SK-N-SH treated with all-trans-retinoic acid at 6 μM for 48 hours (cell line): Measurements from ENCODE around the gene TMEM89.

Experiments used
- ATAC-seq: fragments of 200-7000 bp; cut with Tn5 transposase; 3 replicates; pipeline ENCODE4 v1.9.1; 2020; ENCODE audit warnings: mild to moderate bottlenecking, moderate library complexity
- ARNTL ChIP-seq: fragments of 450-650 bp; formaldehyde crosslinking; IDR thresholded peaks from 2 replicates; pipeline ENCODE4 v1.5.0; 2020; ENCODE audit warnings: low read depth, mild to moderate bottlenecking, moderate library complexity, borderline replicate concordance
- BACH2 ChIP-seq: fragments of 250-450 bp; sonication (Bioruptor Pico); IDR thresholded peaks from 2 replicates; pipeline ENCODE4 v1.9.0; 2021; ENCODE audit warnings: mild to moderate bottlenecking, borderline replicate concordance
- CSDC2 ChIP-seq: fragments of 250-450 bp; sonication (Bioruptor Pico); IDR thresholded peaks from 2 replicates; pipeline ENCODE4 v1.5.0; 2020; ENCODE audit warnings: mild to moderate bottlenecking, moderate library complexity
- CSRNP3 ChIP-seq: fragments of 250-450 bp; sonication (Bioruptor Pico); IDR thresholded peaks from 2 replicates; pipeline ENCODE4 v1.5.1; 2021; ENCODE audit warnings: mild to moderate bottlenecking, moderate library complexity
- ESRRG ChIP-seq: fragments of 250-450 bp; sonication (Bioruptor Pico); IDR thresholded peaks from 2 replicates; pipeline ENCODE4 v1.6.1; 2021; ENCODE audit warnings: mild to moderate bottlenecking
- GLIS3 ChIP-seq: fragments of 250-450 bp; sonication (Bioruptor Pico); IDR thresholded peaks from 2 replicates; pipeline ENCODE4 v1.5.0; 2020; ENCODE audit warnings: mild to moderate bottlenecking, moderate library complexity
- ISL1 ChIP-seq: fragments of 250-450 bp; sonication (Bioruptor Pico); IDR thresholded peaks from 2 replicates; pipeline ENCODE4 v2.1.2; 2022; ENCODE audit warnings: mild to moderate bottlenecking, moderate library complexity
- OSR1 ChIP-seq: fragments of 250-450 bp; sonication (Bioruptor Pico); IDR thresholded peaks from 2 replicates; pipeline ENCODE4 v1.8.0; 2022; ENCODE audit warnings: moderate library complexity, mild to moderate bottlenecking, inconsistent platforms
- PATZ1 ChIP-seq: fragments of 250-450 bp; sonication (Bioruptor Pico); IDR thresholded peaks from 2 replicates; pipeline ENCODE4 v1.8.0; 2020; ENCODE audit warnings: mild to moderate bottlenecking, moderate library complexity, borderline replicate concordance
- PPARA ChIP-seq: fragments of 250-450 bp; sonication (Bioruptor Pico); IDR thresholded peaks from 2 replicates; pipeline ENCODE4 v1.5.0; 2020; ENCODE audit warnings: mild to moderate bottlenecking, borderline replicate concordance
- RARB ChIP-seq: fragments of 250-450 bp; sonication (Bioruptor Pico); IDR thresholded peaks from 2 replicates; pipeline ENCODE4 v1.8.0; 2021; ENCODE audit warnings: mild to moderate bottlenecking, moderate library complexity
- SNAI2 ChIP-seq: fragments of 250-450 bp; sonication (Bioruptor Pico); IDR thresholded peaks from 2 replicates; pipeline ENCODE4 v1.5.0; 2020; ENCODE audit warnings: mild to moderate bottlenecking, moderate library complexity
- TCF4 ChIP-seq: fragments of 250-450 bp; sonication (Bioruptor Pico); IDR thresholded peaks from 2 replicates; pipeline ENCODE4 v1.8.0; 2021; ENCODE audit warnings: mild to moderate bottlenecking, moderate library complexity, borderline replicate concordance
- TOX ChIP-seq: fragments of 250-450 bp; sonication (Bioruptor Pico); IDR thresholded peaks from 2 replicates; pipeline ENCODE4 v1.8.0; 2021; ENCODE audit warnings: mild to moderate bottlenecking, moderate library complexity, borderline replicate concordance
- TSHZ2 ChIP-seq: fragments of 250-450 bp; sonication (Bioruptor Pico); IDR thresholded peaks from 2 replicates; pipeline ENCODE4 v1.5.0; 2020; ENCODE audit warnings: mild to moderate bottlenecking, moderate library complexity
- ZC3H10 ChIP-seq: fragments of 250-450 bp; sonication (Bioruptor Pico); IDR thresholded peaks from 2 replicates; pipeline ENCODE4 v1.5.1; 2021; ENCODE audit warnings: mild to moderate bottlenecking, moderate library complexity
- ZFP3 ChIP-seq: fragments of 250-450 bp; sonication (Bioruptor Pico); IDR thresholded peaks from 2 replicates; pipeline ENCODE4 v1.5.0; 2020; ENCODE audit warnings: mild to moderate bottlenecking, moderate library complexity
- ZFP30 ChIP-seq: fragments of 450-650 bp; formaldehyde crosslinking; IDR thresholded peaks from 2 replicates; pipeline ENCODE4 v1.5.0; 2022; ENCODE audit warnings: mild to moderate bottlenecking, moderate library complexity
- ZNF565 ChIP-seq: fragments of 450-650 bp; formaldehyde crosslinking; conservative IDR thresholded peaks from 2 replicates; pipeline ENCODE4 v1.5.0; 2020; ENCODE audit warnings: low read depth, mild to moderate bottlenecking, moderate library complexity
- ZNF70 ChIP-seq: fragments of 450-650 bp; formaldehyde crosslinking; IDR thresholded peaks from 2 replicates; pipeline ENCODE4 v1.5.0; 2020; ENCODE audit warnings: mild to moderate bottlenecking, moderate library complexity
- ZNF8 ChIP-seq: fragments of 450-650 bp; formaldehyde crosslinking; IDR thresholded peaks from 2 replicates; pipeline ENCODE4 v1.5.0; 2020; ENCODE audit warnings: mild to moderate bottlenecking, moderate library complexity
- TF ChIP-seq, protein P1 (sequence below): fragments of 250-450 bp; sonication (Bioruptor Pico); IDR thresholded peaks from 2 replicates; pipeline ENCODE4 v1.8.0; 2021; ENCODE audit warnings: low read depth, mild to moderate bottlenecking, moderate library complexity, borderline replicate concordance
- TF ChIP-seq, protein P2 (sequence below): fragments of 250-450 bp; sonication (Bioruptor Pico); IDR thresholded peaks from 2 replicates; pipeline ENCODE4 v1.5.1; 2020; ENCODE audit warnings: low read depth, mild to moderate bottlenecking, moderate library complexity

TMEM89 gene

GRCh38 chr3:48630833-48631232, 9.3 kb upstream of the TMEM89 start:
- ATAC-seq, result no peak
- TF ChIP-seq RARB (no peak), PPARA (CRISPR knock-in tag) (no peak), SNAI2 (no peak), CSDC2 (no peak), ARNTL (no peak), TOX (CRISPR knock-in tag) (no peak), OSR1 (no peak), TCF4 (CRISPR knock-in tag) (no peak), ZFP30 (CRISPR knock-in tag) (no peak), PATZ1 (no peak), GLIS3 (CRISPR knock-in tag) (no peak), TSHZ2 (CRISPR knock-in tag) (no peak), ZNF565 (CRISPR knock-in tag) (no peak), ZFP3 (CRISPR knock-in tag) (no peak)
- TF ChIP-seq, protein P1, sequence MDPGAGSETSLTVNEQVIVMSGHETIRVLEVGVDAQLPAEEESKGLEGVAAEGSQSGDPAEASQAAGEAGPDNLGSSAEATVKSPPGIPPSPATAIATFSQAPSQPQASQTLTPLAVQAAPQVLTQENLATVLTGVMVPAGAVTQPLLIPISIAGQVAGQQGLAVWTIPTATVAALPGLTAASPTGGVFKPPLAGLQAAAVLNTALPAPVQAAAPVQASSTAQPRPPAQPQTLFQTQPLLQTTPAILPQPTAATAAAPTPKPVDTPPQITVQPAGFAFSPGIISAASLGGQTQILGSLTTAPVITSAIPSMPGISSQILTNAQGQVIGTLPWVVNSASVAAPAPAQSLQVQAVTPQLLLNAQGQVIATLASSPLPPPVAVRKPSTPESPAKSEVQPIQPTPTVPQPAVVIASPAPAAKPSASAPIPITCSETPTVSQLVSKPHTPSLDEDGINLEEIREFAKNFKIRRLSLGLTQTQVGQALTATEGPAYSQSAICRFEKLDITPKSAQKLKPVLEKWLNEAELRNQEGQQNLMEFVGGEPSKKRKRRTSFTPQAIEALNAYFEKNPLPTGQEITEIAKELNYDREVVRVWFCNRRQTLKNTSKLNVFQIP, result no peak
- TF ChIP-seq, protein P2, sequence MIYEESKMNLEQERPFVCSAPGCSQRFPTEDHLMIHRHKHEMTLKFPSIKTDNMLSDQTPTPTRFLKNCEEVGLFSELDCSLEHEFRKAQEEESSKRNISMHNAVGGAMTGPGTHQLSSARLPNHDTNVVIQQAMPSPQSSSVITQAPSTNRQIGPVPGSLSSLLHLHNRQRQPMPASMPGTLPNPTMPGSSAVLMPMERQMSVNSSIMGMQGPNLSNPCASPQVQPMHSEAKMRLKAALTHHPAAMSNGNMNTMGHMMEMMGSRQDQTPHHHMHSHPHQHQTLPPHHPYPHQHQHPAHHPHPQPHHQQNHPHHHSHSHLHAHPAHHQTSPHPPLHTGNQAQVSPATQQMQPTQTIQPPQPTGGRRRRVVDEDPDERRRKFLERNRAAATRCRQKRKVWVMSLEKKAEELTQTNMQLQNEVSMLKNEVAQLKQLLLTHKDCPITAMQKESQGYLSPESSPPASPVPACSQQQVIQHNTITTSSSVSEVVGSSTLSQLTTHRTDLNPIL (CRISPR knock-in tag), result no peak

DNA sequence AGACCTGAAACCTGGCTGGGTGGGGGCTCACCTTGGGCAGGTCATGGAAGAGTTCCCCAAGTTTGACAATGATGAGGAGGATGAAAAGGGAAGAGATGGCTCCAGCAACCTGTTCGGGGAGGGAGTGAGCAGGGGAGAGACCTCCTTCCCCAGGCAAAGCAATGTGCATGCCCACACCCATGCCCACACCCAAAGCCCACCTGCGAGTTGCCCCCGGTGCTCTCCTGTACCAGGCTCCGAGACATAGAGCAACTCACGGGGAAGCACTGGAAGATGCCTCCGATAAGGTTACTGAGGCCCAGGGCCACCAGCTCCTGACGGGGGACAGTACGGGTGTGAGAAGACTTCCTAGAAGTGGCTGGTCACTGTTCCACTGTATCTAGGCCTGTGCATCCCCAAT, 8.8 kb upstream of the TMEM89 start:
- no peak for ATAC-seq
- TF ChIP-seq, protein P2 (CRISPR knock-in tag), result no peak
- TF ChIP-seq GLIS3 (CRISPR knock-in tag), result no peak
- TF ChIP-seq PPARA (CRISPR knock-in tag), result no peak
- no peak for TF ChIP-seq ZNF565 (CRISPR knock-in tag)
- TF ChIP-seq, protein P1, result no peak
- no peak for TF ChIP-seq TCF4 (CRISPR knock-in tag)
- no peak for TF ChIP-seq ZNF70 (CRISPR knock-in tag)
- TF ChIP-seq OSR1, result no peak
- TF ChIP-seq ESRRG (CRISPR knock-in tag), result no peak
- TF ChIP-seq CSRNP3 (CRISPR knock-in tag), result no peak
- no peak for TF ChIP-seq SNAI2
- no peak for TF ChIP-seq ARNTL
- TF ChIP-seq ZNF8 (CRISPR knock-in tag), result no peak
- TF ChIP-seq TSHZ2 (CRISPR knock-in tag), result no peak
- no peak for TF ChIP-seq ISL1 (CRISPR knock-in tag)
- TF ChIP-seq BACH2 (CRISPR knock-in tag), result no peak
- no peak for TF ChIP-seq ZC3H10
- TF ChIP-seq TOX (CRISPR knock-in tag), result no peak
- no peak for TF ChIP-seq ZFP30 (CRISPR knock-in tag)
- no peak for TF ChIP-seq ZFP3 (CRISPR knock-in tag)
